H1 (cell line): Measurements from ENCODE around the gene GSPT1. TPM values are rescaled to one million over a fixed set of nuclear protein-coding genes. Genes with fewer than 3 reads are reported as not detected.

ENCODE experiments used
- CTCF ChIA-PET: fragments of 300-600 bp; sonication (Branson Sonifier 250); formaldehyde crosslinking; loops from one replicate; lab custom pipeline; 2021; ENCODE audit not compliant: partially characterized antibody; lab: Charles Lee
- POLR2A ChIA-PET: fragments of 300-600 bp; sonication (Branson Sonifier 250); formaldehyde crosslinking; loops from one replicate; lab custom pipeline; 2021; ENCODE audit warnings: inconsistent platforms; ENCODE audit not compliant: partially characterized antibody; lab: Charles Lee
- DNase-seq, 2 experiments: peaks; one replicate each; pipeline versions ENCODE4 v3.0.0 to v3.0.0-alpha.2; 2010 to 2022; ENCODE audit warnings: low spot score in 2 of 2, low read depth in 1 of 2, mixed read lengths in 1 of 2
- FAIRE-seq: peaks from 2 replicates; lab custom pipeline; 2011; peaks lifted over from hg19 to GRCh38; lab: Jason Lieb, UNC
- H2AFZ ChIP-seq: 2 replicates; pipeline ENCODE4 v1.8.1; 2012; ENCODE audit warnings: low read length, inconsistent platforms
- H2AK5ac ChIP-seq: 2 replicates; pipeline ENCODE4 v1.6.1; 2013; ENCODE audit warnings: low read depth, low read length
- H2BK120ac ChIP-seq: replicated peaks from 2 replicates; pipeline ENCODE3; 2013; ENCODE audit warnings: low read depth, low read length, inconsistent platforms
- H2BK12ac ChIP-seq: 2 replicates; pipeline ENCODE4 v1.6.1; 2013; ENCODE audit warnings: low read depth, low read length
- H2BK15ac ChIP-seq: 2 replicates; pipeline ENCODE4 v1.6.1; 2013; ENCODE audit warnings: low read length
- H2BK20ac ChIP-seq: 2 replicates; pipeline ENCODE4 v1.6.1; 2013; ENCODE audit warnings: low read length
- H2BK5ac ChIP-seq: 2 replicates; pipeline ENCODE4 v1.6.1; 2013; ENCODE audit warnings: low read depth, low read length
- H3K14ac ChIP-seq: 2 replicates; pipeline ENCODE4 v1.6.1; 2013; ENCODE audit warnings: inconsistent platforms; ENCODE audit not compliant: insufficient read length
- H3K18ac ChIP-seq: 2 replicates; pipeline ENCODE4 v1.6.1; 2013; ENCODE audit warnings: low read length; ENCODE audit errors: extremely low read depth
- H3K23ac ChIP-seq: 2 replicates; pipeline ENCODE4 v1.6.1; 2013; ENCODE audit warnings: inconsistent platforms; ENCODE audit not compliant: insufficient read length
- H3K23me2 ChIP-seq: 2 replicates; pipeline ENCODE4 v1.6.1; 2013; ENCODE audit warnings: low read depth, low read length
- H3K27ac ChIP-seq: 2 replicates; pipeline ENCODE4 v1.6.1; 2011; ENCODE audit warnings: low read depth, low read length, inconsistent platforms
- H3K27me3 ChIP-seq, 4 experiments: replicated peaks in 1 of 4; 1 replicate in 1 of 4; 2 replicates in 3 of 4; pipeline versions ENCODE4 v1.6.1 to v1.8.1; 2011 to 2013; ENCODE audit warnings: low read length in 3 of 4, mild to moderate bottlenecking in 3 of 4, inconsistent platforms in 2 of 4, mixed read lengths in 2 of 4, moderate library complexity in 1 of 4; ENCODE audit not compliant: control insufficient read depth in 3 of 4, insufficient read depth in 3 of 4; ENCODE audit errors: extremely low read depth in 1 of 4
- H3K36me3 ChIP-seq, 4 experiments: 2 replicates each; pipeline versions ENCODE4 v1.6.1 to v1.8.1; 2011 to 2013; ENCODE audit warnings: mild to moderate bottlenecking in 4 of 4, low read length in 3 of 4, moderate library complexity in 2 of 4, control low read depth in 1 of 4, inconsistent platforms in 1 of 4; ENCODE audit not compliant: insufficient read depth in 4 of 4, control insufficient read depth in 2 of 4
- H3K4ac ChIP-seq: replicated peaks from 2 replicates; pipeline ENCODE3; 2013; ENCODE audit warnings: low read length, low read depth, mixed read lengths, inconsistent platforms; ENCODE audit not compliant: insufficient read length
- H3K4me1 ChIP-seq, 4 experiments: replicated peaks in 1 of 4; 1 replicate in 1 of 4; 2 replicates in 3 of 4; pipeline versions ENCODE4 v1.6.1 to v1.8.1; 2011 to 2013; ENCODE audit warnings: low read length in 3 of 4, inconsistent platforms in 2 of 4, mixed read lengths in 1 of 4; ENCODE audit not compliant: insufficient read depth in 4 of 4, control insufficient read depth in 3 of 4
- H3K4me2 ChIP-seq, 2 experiments: 2 replicates each; pipeline versions ENCODE4 v1.6.1 to v1.8.1; 2011 to 2013; ENCODE audit warnings: low read depth in 2 of 2, low read length in 2 of 2, control low read depth in 1 of 2, inconsistent platforms in 1 of 2, mild to moderate bottlenecking in 1 of 2; ENCODE audit not compliant: insufficient read depth in 1 of 2
- H3K4me3 ChIP-seq, 4 experiments: fragments of 200-600, 300-600 bp in 1 of 4; sonication (generic), shearing (Covaris generic), sonication (Bioruptor Twin) in 1 of 4; 2 replicates each; pipeline versions ENCODE4 v1.5.1 to v1.8.1; 2011 to 2016; ENCODE audit warnings: low read length in 4 of 4, low read depth in 3 of 4, control low read depth in 2 of 4, inconsistent platforms in 2 of 4, mild to moderate bottlenecking in 2 of 4, mixed read lengths in 1 of 4, moderate library complexity in 1 of 4; ENCODE audit not compliant: insufficient read depth in 2 of 4; ENCODE audit errors: extremely low read depth in 1 of 4
- H3K56ac ChIP-seq: replicated peaks from 2 replicates; pipeline ENCODE3; 2013; ENCODE audit warnings: low read depth, mild to moderate bottlenecking, mixed read lengths, low read length, inconsistent platforms; ENCODE audit not compliant: insufficient read length
- H3K79me1 ChIP-seq: 2 replicates; pipeline ENCODE4 v1.6.1; 2013; ENCODE audit warnings: low read depth, low read length, control low read depth
- H3K79me2 ChIP-seq, 2 experiments: 2 replicates each; pipeline versions ENCODE4 v1.6.1 to v1.8.1; 2012 to 2013; ENCODE audit warnings: low read length in 2 of 2, mild to moderate bottlenecking in 2 of 2, inconsistent platforms in 1 of 2; ENCODE audit not compliant: insufficient read depth in 2 of 2, control insufficient read depth in 1 of 2
- H3K9ac ChIP-seq, 4 experiments: replicated peaks in 1 of 4; 1 replicate in 1 of 4; 2 replicates in 3 of 4; pipeline versions ENCODE4 v1.6.1 to v1.8.1; 2011 to 2013; ENCODE audit warnings: low read depth in 3 of 4, low read length in 3 of 4, control low read depth in 2 of 4, mild to moderate bottlenecking in 2 of 4, moderate library complexity in 2 of 4, inconsistent platforms in 1 of 4; ENCODE audit errors: extremely low read depth in 1 of 4
- H3K9me3 ChIP-seq, 2 experiments: 2 replicates each; pipeline versions ENCODE4 v1.6.1 to v1.8.1; 2012 to 2013; ENCODE audit warnings: mild to moderate bottlenecking in 2 of 2, moderate library complexity in 2 of 2, control low read depth in 1 of 2, inconsistent platforms in 1 of 2, low read depth in 1 of 2, low read length in 1 of 2, mixed read lengths in 1 of 2; ENCODE audit not compliant: insufficient read depth in 2 of 2
- H4K20me1 ChIP-seq, 2 experiments: replicated peaks in 1 of 2; 2 replicates each; pipeline versions ENCODE3 to v1.8.1; 2011 to 2013; ENCODE audit warnings: inconsistent platforms in 2 of 2, low read length in 2 of 2, mild to moderate bottlenecking in 1 of 2; ENCODE audit not compliant: insufficient read depth in 2 of 2, control insufficient read depth in 1 of 2
- H4K5ac ChIP-seq: 2 replicates; pipeline ENCODE4 v1.6.1; 2013; ENCODE audit warnings: low read length, low read depth, mixed read lengths, inconsistent platforms; ENCODE audit not compliant: insufficient read length
- H4K8ac ChIP-seq: 2 replicates; pipeline ENCODE4 v1.8.0; 2013; ENCODE audit warnings: mild to moderate bottlenecking, moderate library complexity, low read length, inconsistent platforms; ENCODE audit not compliant: insufficient read depth; ENCODE audit errors: extremely low read depth
- H4K91ac ChIP-seq: replicated peaks from 2 replicates; pipeline ENCODE3; 2013; ENCODE audit warnings: low read length, mixed read lengths, inconsistent platforms; ENCODE audit not compliant: insufficient read length
- RAD21 ChIP-seq, 2 experiments: IDR thresholded peaks in 1 of 2; conservative IDR thresholded peaks in 1 of 2; 2 replicates each; pipeline ENCODE4 v1.6.1; 2011; ENCODE audit warnings: low read depth in 2 of 2, low read length in 2 of 2, improper control_type of control experiment in 1 of 2, inconsistent platforms in 1 of 2, mild to moderate bottlenecking in 1 of 2, moderate library complexity in 1 of 2
- WGBS, 2 experiments: shearing (Covaris generic) in 1 of 2; methylation state at CpG; one replicate each; pipeline versions ENCODE4 v1.1.6 to v1.1.7; 2013 to 2015; ENCODE audit warnings: low lambda C conversion rate in 2 of 2, mixed read lengths in 2 of 2, inconsistent platforms in 1 of 2, low coverage in 1 of 2, missing lambda C conversion rate in 1 of 2; ENCODE audit not compliant: insufficient replicate concordance in 2 of 2, insufficient coverage in 1 of 2, insufficient read length in 1 of 2; ENCODE audit errors: extremely low coverage in 1 of 2, missing lambda C conversion rate in 1 of 2; 5-methylcytosine and 5-hydroxymethylcytosine counted together
- polyA plus RNA-seq, 7 experiments: library from polyadenylated mRNA; depleted of rRNA in 3 of 7; stranded (reverse) in 5 of 7; unstranded in 2 of 7; fragments of >200 nt in 5 of 7; fragments of 200-250 nt in 2 of 7; gene quantifications; 1 replicate in 5 of 7; 2 replicates in 1 of 7; 4 replicates in 1 of 7; pipeline versions ENCODE4 v1.2.1 to v1.2.3, GENCODE V29; 2011 to 2013; ENCODE audit warnings: missing spikeins in 2 of 7, mixed read lengths in 2 of 7
- total RNA-seq: library from RNA; stranded (reverse); fragmentation: NEBNext Ultra II Directional; extraction: Animal tissue kit (Norgen Biotek cat#: 25700); gene quantifications from 2 replicates; pipeline ENCODE4 v1.2.1, GENCODE V29; 2021
- TF ChIP-seq, protein P1 (sequence below), 3 experiments: IDR thresholded peaks; 1 replicate in 2 of 3; 2 replicates in 1 of 3; pipeline versions ENCODE4 v1.5.1 to v1.6.1; 2011; ENCODE audit warnings: low read length in 3 of 3, mild to moderate bottlenecking in 3 of 3, inconsistent platforms in 2 of 3, low read depth in 1 of 3, moderate library complexity in 1 of 3; ENCODE audit not compliant: insufficient read depth in 1 of 3; ENCODE audit errors: control extremely low read depth in 1 of 3
- TF ChIP-seq, protein P2 (sequence below): IDR thresholded peaks from 2 replicates; pipeline ENCODE4 v1.6.1; 2011; ENCODE audit warnings: low read depth, mild to moderate bottlenecking, low read length; ENCODE audit not compliant: insufficient read depth

GSPT1 gene
- total and polyA plus RNA-seq, 2 of the 8 experiments (the other 6 are each of a cell fraction or from before 2014, with no cell fraction given), result 51.0 to 204 TPM

DNA sequence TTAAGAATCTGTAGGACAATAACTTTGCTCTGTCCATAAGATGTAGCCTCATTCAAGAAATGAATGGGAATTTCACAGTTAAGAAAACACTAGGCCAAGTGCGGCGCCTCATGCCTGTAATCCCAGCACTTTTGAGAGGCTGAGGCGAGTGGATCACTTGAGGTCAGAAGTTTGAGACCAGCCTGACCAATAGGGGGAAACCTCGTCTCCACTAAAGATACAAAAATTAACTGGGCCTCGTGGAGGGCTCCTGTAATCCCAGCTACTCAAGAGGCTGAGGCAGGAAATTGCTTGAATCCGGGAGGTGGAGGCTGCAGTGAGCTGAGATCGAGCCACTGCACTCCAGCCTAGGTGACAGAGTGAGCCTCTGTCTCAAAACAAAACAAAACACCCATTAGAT is 44.6 kb downstream of the GSPT1 start:
- FAIRE-seq, result no peak
- no peak overlapping the region for H3K23ac ChIP-seq
- no peaks in the 10 kb centered on the region for H3K79me2 ChIP-seq
- no peaks in the 10 kb centered on the region for H3K27me3 ChIP-seq
- no peak overlapping the region for H2BK120ac ChIP-seq
- H3K79me1 ChIP-seq, result no peaks in the 10 kb centered on the region
- H3K9me3 ChIP-seq, result no peaks in the 10 kb centered on the region
- POLR2A ChIA-PET, result no interaction called here
- H3K4me2 ChIP-seq, result no peak overlapping the region
- H2BK20ac ChIP-seq, result no peak overlapping the region
- H4K91ac ChIP-seq, result no peak overlapping the region
- H2BK5ac ChIP-seq, result no peak overlapping the region
- H3K27ac ChIP-seq, result no peak overlapping the region
- no peaks in the 10 kb centered on the region for H4K20me1 ChIP-seq
- H4K5ac ChIP-seq, result no peak overlapping the region
- no peak overlapping the region for H3K9ac ChIP-seq
- H2BK15ac ChIP-seq, result no peak overlapping the region
- H3K14ac ChIP-seq, result no peak overlapping the region
- peak; percentile 16 to 47; a peak in 2 of 4 replicates for TF ChIP-seq RAD21 (IDR thresholded peaks at IDR 0.05 in 1 of 2, conservative IDR thresholded peaks at IDR 0.05 in 1 of 2; ENCODE audit: low read depth in 2 of 2, low read length in 2 of 2)
- TF ChIP-seq, protein P1, sequence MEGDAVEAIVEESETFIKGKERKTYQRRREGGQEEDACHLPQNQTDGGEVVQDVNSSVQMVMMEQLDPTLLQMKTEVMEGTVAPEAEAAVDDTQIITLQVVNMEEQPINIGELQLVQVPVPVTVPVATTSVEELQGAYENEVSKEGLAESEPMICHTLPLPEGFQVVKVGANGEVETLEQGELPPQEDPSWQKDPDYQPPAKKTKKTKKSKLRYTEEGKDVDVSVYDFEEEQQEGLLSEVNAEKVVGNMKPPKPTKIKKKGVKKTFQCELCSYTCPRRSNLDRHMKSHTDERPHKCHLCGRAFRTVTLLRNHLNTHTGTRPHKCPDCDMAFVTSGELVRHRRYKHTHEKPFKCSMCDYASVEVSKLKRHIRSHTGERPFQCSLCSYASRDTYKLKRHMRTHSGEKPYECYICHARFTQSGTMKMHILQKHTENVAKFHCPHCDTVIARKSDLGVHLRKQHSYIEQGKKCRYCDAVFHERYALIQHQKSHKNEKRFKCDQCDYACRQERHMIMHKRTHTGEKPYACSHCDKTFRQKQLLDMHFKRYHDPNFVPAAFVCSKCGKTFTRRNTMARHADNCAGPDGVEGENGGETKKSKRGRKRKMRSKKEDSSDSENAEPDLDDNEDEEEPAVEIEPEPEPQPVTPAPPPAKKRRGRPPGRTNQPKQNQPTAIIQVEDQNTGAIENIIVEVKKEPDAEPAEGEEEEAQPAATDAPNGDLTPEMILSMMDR (IDR thresholded peaks at IDR 0.05; ENCODE audit: control extremely low read depth in 1 of 3, insufficient read depth in 1 of 3, low read depth in 1 of 3, low read length in 3 of 3), result peak; percentile 18 to 35 (median 29); a peak in 3 of 4 replicates
- TF ChIP-seq, protein P2, sequence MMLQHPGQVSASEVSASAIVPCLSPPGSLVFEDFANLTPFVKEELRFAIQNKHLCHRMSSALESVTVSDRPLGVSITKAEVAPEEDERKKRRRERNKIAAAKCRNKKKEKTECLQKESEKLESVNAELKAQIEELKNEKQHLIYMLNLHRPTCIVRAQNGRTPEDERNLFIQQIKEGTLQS, result no peak
- TF ChIP-seq, all 59 proteins: peak for 2
- 74% methylated on average over 7 of the region's 7 CpGs; no CpG with 5 or more reads in 1 of the 2 experiments for WGBS, 2 experiments
- Histone ChIP-seq H3K18ac (no peak overlapping the region), H2AK5ac (no peak overlapping the region), H2BK12ac (no peak overlapping the region), H3K23me2 (no peaks in the 10 kb centered on the region), H3K36me3 (peaks cover 0 to 51% (median 24%) of the 10 kb centered on the region in 4 experiments; a peak in 6 of 8 replicates), H4K8ac (no peak overlapping the region), H2AFZ (no peak overlapping the region), H3K4me1 (no peaks in the 10 kb centered on the region), H3K4me3 (no peak overlapping the region), H3K56ac (no peak overlapping the region), H3K4ac (no peak overlapping the region)
- peak in 1 of 2 experiments; percentile 38 for DNase-seq
- CTCF ChIA-PET, result interaction anchor here (0.9 to 1.8 kb wide), 5 partner anchors 10 to 197 kb away, joined by 3 to 10 read pairs (median 3); no protein-coding TSS in a partner anchor
